SH-SY5Y (cell line): ENCODE measurements around the gene RGP1.

Source experiments
- GATA2 ChIP-seq: IDR thresholded peaks from 2 replicates; pipeline ENCODE4 v1.6.1; 2011; ENCODE audit warnings: mild to moderate bottlenecking, low read depth, low read length
- GATA3 ChIP-seq: IDR thresholded peaks from 2 replicates; pipeline ENCODE4 v1.6.1; 2011; ENCODE audit warnings: low read depth, mild to moderate bottlenecking, low read length, moderate library complexity

- TF ChIP-seq GATA2 (no peak), GATA3 (no peak)
Observed at GRCh38 chr9:35792024-35792813, 43.1 kb downstream of the RGP1 start.
